Astrocyte (in vitro differentiated cells and primary cell): ENCODE data around the gene PAM. TPM values are rescaled to one million over a fixed set of nuclear protein-coding genes. Genes with fewer than 3 reads are reported as not detected.
A peak's percentile ranks its signal among the peaks of the same experiment; 100 is the strongest.

ENCODE experiments used
- DNase-seq: peaks from one replicate; pipeline ENCODE4 v3.0.0-alpha.2; 2010; ENCODE audit warnings: low read depth
- FAIRE-seq: peaks from 2 replicates; lab custom pipeline; 2011; peaks lifted over from hg19 to GRCh38; lab: Jason Lieb, UNC
- H2AFZ ChIP-seq: 2 replicates; pipeline ENCODE4 v1.6.0; 2012; ENCODE audit warnings: low read depth, low read length, inconsistent platforms
- H3K27ac ChIP-seq: 2 replicates; pipeline ENCODE4 v1.5.1; 2011; ENCODE audit warnings: low read depth, low read length, inconsistent platforms
- H3K27me3 ChIP-seq: 2 replicates; pipeline ENCODE4 v1.6.0; 2011; ENCODE audit warnings: low read length, inconsistent platforms; ENCODE audit not compliant: insufficient read depth
- H3K36me3 ChIP-seq: 2 replicates; pipeline ENCODE4 v1.5.1; 2011; ENCODE audit warnings: low read length, inconsistent platforms; ENCODE audit not compliant: insufficient read depth
- H3K4me1 ChIP-seq: 2 replicates; pipeline ENCODE4 v1.5.1; 2011; ENCODE audit warnings: low read length, inconsistent platforms; ENCODE audit not compliant: insufficient read depth
- H3K4me2 ChIP-seq: 2 replicates; pipeline ENCODE4 v1.6.0; 2012; ENCODE audit warnings: low read length, inconsistent platforms
- H3K4me3 ChIP-seq: 2 replicates; pipeline ENCODE4 v1.5.1; 2011; ENCODE audit warnings: low read depth, mild to moderate bottlenecking, low read length, inconsistent platforms; ENCODE audit not compliant: insufficient read depth
- H3K79me2 ChIP-seq: 2 replicates; pipeline ENCODE4 v1.6.0; 2012; ENCODE audit warnings: mild to moderate bottlenecking, low read length, inconsistent platforms; ENCODE audit not compliant: insufficient read depth
- H3K9ac ChIP-seq: 2 replicates; pipeline ENCODE4 v1.6.0; 2012; ENCODE audit warnings: mild to moderate bottlenecking, low read length, inconsistent platforms
- H3K9me3 ChIP-seq: 2 replicates; pipeline ENCODE4 v1.5.1; 2012; ENCODE audit warnings: low read depth, mild to moderate bottlenecking, low read length, inconsistent platforms; ENCODE audit not compliant: insufficient read depth
- H4K20me1 ChIP-seq: 2 replicates; pipeline ENCODE4 v1.6.0; 2012; ENCODE audit warnings: low read length, inconsistent platforms; ENCODE audit not compliant: insufficient read depth
- H3K27ac Mint-ChIP-seq: one replicate; pipeline ENCODE4 v1.8.0; 2021; ENCODE audit warnings: mild to moderate bottlenecking, mixed read lengths; ENCODE audit not compliant: unreplicated experiment
- H3K27me3 Mint-ChIP-seq: one replicate; pipeline ENCODE4 v1.8.0; 2021; ENCODE audit warnings: low read depth, mixed read lengths; ENCODE audit not compliant: unreplicated experiment
- H3K36me3 Mint-ChIP-seq: one replicate; pipeline ENCODE4 v1.8.0; 2021; ENCODE audit warnings: low read depth, mixed read lengths; ENCODE audit not compliant: unreplicated experiment
- H3K4me1 Mint-ChIP-seq: one replicate; pipeline ENCODE4 v1.8.0; 2021; ENCODE audit warnings: low read depth, mixed read lengths; ENCODE audit not compliant: unreplicated experiment
- H3K4me3 Mint-ChIP-seq: one replicate; pipeline ENCODE4 v1.8.0; 2021; ENCODE audit warnings: mild to moderate bottlenecking, moderate library complexity, mixed read lengths; ENCODE audit not compliant: unreplicated experiment
- H3K9me3 Mint-ChIP-seq: one replicate; pipeline ENCODE4 v1.8.0; 2021; ENCODE audit warnings: mild to moderate bottlenecking, mixed read lengths; ENCODE audit not compliant: unreplicated experiment
- EZH2 ChIP-seq: IDR thresholded peaks from 2 replicates; pipeline ENCODE4 v1.6.1; 2012; ENCODE audit warnings: mild to moderate bottlenecking, low read length, inconsistent platforms; ENCODE audit not compliant: insufficient read depth
- total RNA-seq: library from RNA; stranded (reverse); gene quantifications from 2 replicates; pipeline ENCODE4 v1.2.1, GENCODE V29; 2021
- TF ChIP-seq, protein P1 (sequence below): IDR thresholded peaks from 2 replicates; pipeline ENCODE4 v1.5.1; 2011; ENCODE audit warnings: low read depth, mild to moderate bottlenecking, inconsistent platforms, low read length, moderate library complexity; ENCODE audit not compliant: insufficient read depth

The PAM gene
- total RNA-seq, 1 donor from 2014 or later: 301 TPM

DNA sequence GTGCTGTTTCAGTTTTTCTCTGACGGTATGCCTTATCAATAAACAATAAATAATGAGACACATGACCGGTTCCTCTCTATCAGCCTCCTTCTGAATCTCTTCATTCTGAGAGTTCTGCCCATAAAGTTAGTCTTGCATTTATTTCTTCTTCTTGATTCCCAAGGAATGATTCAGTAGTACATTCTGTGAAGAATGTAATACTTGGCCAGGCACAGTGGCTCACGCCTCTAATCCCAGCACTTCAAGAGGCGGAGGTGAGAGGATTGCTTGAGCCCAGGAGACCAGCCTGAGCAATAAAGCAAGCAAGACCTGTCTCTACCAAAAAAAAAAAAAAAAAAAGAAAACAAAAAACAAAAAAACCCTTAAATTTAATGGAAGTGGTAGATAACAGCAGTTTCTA lies 53.9 kb downstream of the PAM start:
- TF ChIP-seq EZH2: no peak
- TF ChIP-seq, protein P1, sequence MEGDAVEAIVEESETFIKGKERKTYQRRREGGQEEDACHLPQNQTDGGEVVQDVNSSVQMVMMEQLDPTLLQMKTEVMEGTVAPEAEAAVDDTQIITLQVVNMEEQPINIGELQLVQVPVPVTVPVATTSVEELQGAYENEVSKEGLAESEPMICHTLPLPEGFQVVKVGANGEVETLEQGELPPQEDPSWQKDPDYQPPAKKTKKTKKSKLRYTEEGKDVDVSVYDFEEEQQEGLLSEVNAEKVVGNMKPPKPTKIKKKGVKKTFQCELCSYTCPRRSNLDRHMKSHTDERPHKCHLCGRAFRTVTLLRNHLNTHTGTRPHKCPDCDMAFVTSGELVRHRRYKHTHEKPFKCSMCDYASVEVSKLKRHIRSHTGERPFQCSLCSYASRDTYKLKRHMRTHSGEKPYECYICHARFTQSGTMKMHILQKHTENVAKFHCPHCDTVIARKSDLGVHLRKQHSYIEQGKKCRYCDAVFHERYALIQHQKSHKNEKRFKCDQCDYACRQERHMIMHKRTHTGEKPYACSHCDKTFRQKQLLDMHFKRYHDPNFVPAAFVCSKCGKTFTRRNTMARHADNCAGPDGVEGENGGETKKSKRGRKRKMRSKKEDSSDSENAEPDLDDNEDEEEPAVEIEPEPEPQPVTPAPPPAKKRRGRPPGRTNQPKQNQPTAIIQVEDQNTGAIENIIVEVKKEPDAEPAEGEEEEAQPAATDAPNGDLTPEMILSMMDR: no peak
- H2AFZ ChIP-seq: no peak overlapping the region
- H3K4me3 Mint-ChIP-seq: no peak overlapping the region
- H3K4me2 ChIP-seq: no peak overlapping the region
- no peak overlapping the region for H3K27ac Mint-ChIP-seq
- no peaks in the 10 kb centered on the region for H3K27me3 ChIP-seq
- no peaks in the 10 kb centered on the region for H3K27me3 Mint-ChIP-seq
- H3K4me3 ChIP-seq: no peak overlapping the region
- no peaks in the 10 kb centered on the region for H3K36me3 Mint-ChIP-seq
- no peak overlapping the region for H3K9ac ChIP-seq
- peaks cover 7% of the 10 kb centered on the region for H3K4me1 ChIP-seq
- H4K20me1 ChIP-seq: no peaks in the 10 kb centered on the region
- no peaks in the 10 kb centered on the region for H3K79me2 ChIP-seq
- FAIRE-seq (no peak), DNase-seq (peak; percentile 14)
- peaks cover 17% of the 10 kb centered on the region for H3K4me1 Mint-ChIP-seq
- no peaks in the 10 kb centered on the region for H3K9me3 ChIP-seq
- no peaks in the 10 kb centered on the region for H3K9me3 Mint-ChIP-seq
- no peaks in the 10 kb centered on the region for H3K36me3 ChIP-seq
- H3K27ac ChIP-seq: no peak overlapping the region

DNA sequence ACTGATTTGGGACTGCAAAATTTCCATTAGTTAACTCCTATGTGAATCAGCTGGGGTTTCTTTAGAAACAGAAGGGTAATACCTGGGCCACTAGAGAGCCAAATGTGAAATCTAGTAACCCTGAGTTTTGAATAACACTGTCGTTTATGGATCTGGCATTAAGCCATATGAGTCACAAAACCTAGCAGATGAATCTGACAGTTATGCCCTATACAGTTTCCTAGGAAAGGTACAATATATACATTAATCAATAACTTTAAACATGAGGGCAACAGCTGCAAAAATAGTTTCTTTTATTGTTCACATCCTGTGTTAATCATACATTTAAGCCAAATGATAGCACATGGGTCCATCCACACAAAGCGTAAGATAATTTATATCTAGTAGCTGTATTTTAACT lies 56.9 kb downstream of the PAM start:
- no peak overlapping the region for H3K27ac ChIP-seq
- no peak for TF ChIP-seq EZH2
- TF ChIP-seq, protein P1: no peak
- H3K9me3 ChIP-seq: no peaks in the 10 kb centered on the region
- H3K4me2 ChIP-seq: no peak overlapping the region
- H3K4me1 Mint-ChIP-seq: peaks cover 30% of the 10 kb centered on the region
- no peaks in the 10 kb centered on the region for H3K79me2 ChIP-seq
- no peaks in the 10 kb centered on the region for H3K27me3 ChIP-seq
- no peak overlapping the region for H3K9ac ChIP-seq
- DNase-seq: peak; percentile 41
- no peaks in the 10 kb centered on the region for H4K20me1 ChIP-seq
- peaks cover 7% of the 10 kb centered on the region for H3K4me1 ChIP-seq
- no peak overlapping the region for H2AFZ ChIP-seq
- H3K36me3 ChIP-seq: no peaks in the 10 kb centered on the region
- FAIRE-seq: no peak
- no peaks in the 10 kb centered on the region for H3K9me3 Mint-ChIP-seq
- H3K27me3 Mint-ChIP-seq: no peaks in the 10 kb centered on the region
- H3K4me3 Mint-ChIP-seq: no peak overlapping the region
- no peak overlapping the region for H3K4me3 ChIP-seq
- no peaks in the 10 kb centered on the region for H3K36me3 Mint-ChIP-seq
- no peak overlapping the region for H3K27ac Mint-ChIP-seq

DNA sequence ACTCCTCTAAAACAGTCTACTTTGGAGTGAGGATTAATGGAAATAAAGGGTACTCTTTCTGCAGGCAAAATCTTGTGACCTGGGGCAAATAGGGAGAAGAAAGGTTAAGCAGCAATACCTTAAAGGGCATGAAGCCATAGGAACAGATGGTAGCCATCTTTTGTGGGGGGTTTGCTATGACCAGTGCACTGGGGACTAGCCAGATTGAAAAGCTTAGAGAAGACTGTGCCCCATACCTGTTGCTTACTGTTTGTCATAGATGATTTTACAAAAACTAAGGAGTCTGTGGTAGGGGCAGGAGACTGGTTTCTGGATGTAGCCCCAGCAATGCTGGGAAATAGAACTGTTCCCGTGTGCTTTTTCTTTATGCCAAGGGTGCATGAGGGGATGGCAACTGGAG lies 58.6 kb downstream of the PAM start:
- Histone ChIP-seq H4K20me1 (no peaks in the 10 kb centered on the region), H2AFZ (no peak overlapping the region), H3K27me3 (no peaks in the 10 kb centered on the region), H3K9me3 (no peaks in the 10 kb centered on the region), H3K4me2 (no peak overlapping the region), H3K4me3 (no peak overlapping the region), H3K79me2 (peaks cover 3% of the 10 kb centered on the region), H3K9ac (no peak overlapping the region), H3K4me1 (no peaks in the 10 kb centered on the region), H3K27ac (no peak overlapping the region), H3K36me3 (no peaks in the 10 kb centered on the region)
- Mint-ChIP-seq H3K27ac (no peak overlapping the region), H3K9me3 (no peaks in the 10 kb centered on the region), H3K27me3 (no peaks in the 10 kb centered on the region), H3K4me3 (no peak overlapping the region), H3K36me3 (no peaks in the 10 kb centered on the region), H3K4me1 (peaks cover 19% of the 10 kb centered on the region)
- FAIRE-seq (no peak), DNase-seq (no peak)
- no peak for TF ChIP-seq EZH2
- TF ChIP-seq, protein P1: no peak
